Suprapubic skin (tissue), 4 donors: ENCODE measurements around the gene TAF11L11.

Source experiments
- CTCF ChIP-seq, 2 donors: fragments of 200-600 bp in 1 of 2; fragments of 450-650 bp in 1 of 2; sonication (generic) in 1 of 2; IDR thresholded peaks; one replicate each; pipeline ENCODE4 v1.5.1; 2016 to 2019; ENCODE audit warnings: antibody characterized with exemption in 2 of 2, mild to moderate bottlenecking in 1 of 2, moderate library complexity in 1 of 2
- EP300 ChIP-seq: sonication (generic); formaldehyde crosslinking; IDR thresholded peaks from one replicate; pipeline ENCODE4 v1.6.1; 2017; ENCODE audit warnings: antibody characterized with exemption
- POLR2A ChIP-seq, 2 donors: fragments of 450-650 bp; IDR thresholded peaks; one replicate each; pipeline ENCODE4 v1.6.1; 2017; ENCODE audit warnings: antibody characterized with exemption in 2 of 2, mild to moderate bottlenecking in 2 of 2, moderate library complexity in 2 of 2
- POLR2AphosphoS5 ChIP-seq, 3 donors: sonication (generic); formaldehyde crosslinking; IDR thresholded peaks; one replicate each; pipeline ENCODE4 v1.6.1; 2017; ENCODE audit warnings: antibody characterized with exemption in 3 of 3

- TF ChIP-seq POLR2AphosphoS5 (IDR thresholded peaks at IDR 0.05) (no peak), EP300 (no peak), POLR2A (IDR thresholded peaks at IDR 0.05) (no peak), CTCF (IDR thresholded peaks at IDR 0.05) (no peak)
Measured at GRCh38 chr5:17619354-17619753, 15.4 kb downstream of the TAF11L11 start.
